H9 (cell line): ENCODE measurements around the gene NPHS1. TPM values are rescaled to one million over a fixed set of nuclear protein-coding genes. Genes with fewer than 3 reads are reported as not detected.

Experiments used
- DNase-seq: peaks from one replicate; pipeline ENCODE4 v3.0.0-alpha.2; 2017
- H2AFZ ChIP-seq: one replicate; pipeline ENCODE4 v1.6.1; 2013; ENCODE audit warnings: mild to moderate bottlenecking, low read length, control low read depth, moderate library complexity
- H2AK5ac ChIP-seq: 2 replicates; pipeline ENCODE4 v1.6.1; 2013; ENCODE audit warnings: low read length, control low read depth, mixed read lengths; ENCODE audit not compliant: insufficient read length
- H2BK120ac ChIP-seq: one replicate; pipeline ENCODE4 v1.6.1; 2013; ENCODE audit warnings: low read depth, mild to moderate bottlenecking, low read length, control low read depth, inconsistent platforms; ENCODE audit not compliant: poor library complexity, severe bottlenecking
- H2BK12ac ChIP-seq: 2 replicates; pipeline ENCODE4 v1.6.1; 2013; ENCODE audit warnings: low read length, control low read depth, mixed read lengths, low read depth; ENCODE audit not compliant: insufficient read length
- H2BK15ac ChIP-seq: 2 replicates; pipeline ENCODE4 v1.6.1; 2013; ENCODE audit warnings: low read depth, low read length, control low read depth
- H2BK20ac ChIP-seq: one replicate; pipeline ENCODE4 v1.6.1; 2013; ENCODE audit warnings: low read depth, mild to moderate bottlenecking, low read length, control low read depth, inconsistent platforms; ENCODE audit not compliant: poor library complexity, severe bottlenecking
- H2BK5ac ChIP-seq: 2 replicates; pipeline ENCODE4 v1.6.1; 2013; ENCODE audit warnings: low read length, control low read depth, mixed read lengths; ENCODE audit not compliant: insufficient read length
- H3K14ac ChIP-seq: 2 replicates; pipeline ENCODE4 v1.6.1; 2013; ENCODE audit warnings: low read length, control low read depth; ENCODE audit not compliant: insufficient read depth
- H3K18ac ChIP-seq: 2 replicates; pipeline ENCODE4 v1.6.1; 2013; ENCODE audit warnings: low read depth, mild to moderate bottlenecking, mixed read lengths, low read length, control low read depth; ENCODE audit not compliant: insufficient read length
- H3K23ac ChIP-seq: 2 replicates; pipeline ENCODE4 v1.6.1; 2013; ENCODE audit warnings: low read length, control low read depth, mixed read lengths, low read depth; ENCODE audit not compliant: insufficient read length
- H3K23me2 ChIP-seq: 2 replicates; pipeline ENCODE4 v1.6.1; 2013; ENCODE audit warnings: low read depth, mild to moderate bottlenecking, mixed read lengths, low read length, control low read depth; ENCODE audit not compliant: insufficient read length, poor library complexity, severe bottlenecking
- H3K27ac ChIP-seq: 2 replicates; pipeline ENCODE4 v1.5.1; 2013; ENCODE audit warnings: low read length, control low read depth, mixed read lengths, low read depth; ENCODE audit not compliant: insufficient read length
- H3K27me3 ChIP-seq: 2 replicates; pipeline ENCODE4 v1.6.1; 2013; ENCODE audit warnings: low read length, control low read depth, inconsistent platforms; ENCODE audit not compliant: insufficient read depth
- H3K4ac ChIP-seq: 2 replicates; pipeline ENCODE4 v1.6.1; 2013; ENCODE audit warnings: low read depth, mild to moderate bottlenecking, control low read depth, inconsistent platforms, low read length, moderate library complexity
- H3K4me1 ChIP-seq: 2 replicates; pipeline ENCODE4 v1.6.1; 2013; ENCODE audit warnings: low read length, control low read depth, inconsistent platforms; ENCODE audit not compliant: insufficient read depth
- H3K4me2 ChIP-seq: 2 replicates; pipeline ENCODE4 v1.6.1; 2013; ENCODE audit warnings: low read length, control low read depth, mixed read lengths; ENCODE audit not compliant: insufficient read length, insufficient read depth
- H3K56ac ChIP-seq: 2 replicates; pipeline ENCODE4 v1.6.1; 2013; ENCODE audit warnings: low read depth, mild to moderate bottlenecking, mixed read lengths, low read length, control low read depth; ENCODE audit not compliant: insufficient read length
- H3K79me1 ChIP-seq: 2 replicates; pipeline ENCODE4 v1.6.1; 2013; ENCODE audit warnings: low read depth, mild to moderate bottlenecking, moderate library complexity, low read length, control low read depth, inconsistent platforms; ENCODE audit not compliant: insufficient read depth, poor library complexity, severe bottlenecking
- H3K79me2 ChIP-seq: 2 replicates; pipeline ENCODE4 v1.6.1; 2013; ENCODE audit warnings: low read length, control low read depth, inconsistent platforms; ENCODE audit not compliant: insufficient read depth
- H3K9ac ChIP-seq: 2 replicates; pipeline ENCODE4 v1.6.1; 2013; ENCODE audit warnings: low read length, control low read depth, mixed read lengths; ENCODE audit not compliant: insufficient read length; ENCODE audit errors: extremely low read depth
- H3K9me3 ChIP-seq: one replicate; pipeline ENCODE4 v1.6.1; 2013; ENCODE audit warnings: low read depth, low read length, inconsistent platforms; ENCODE audit not compliant: control insufficient read depth
- H3T11ph ChIP-seq: one replicate; pipeline ENCODE4 v1.6.1; 2013; ENCODE audit warnings: mild to moderate bottlenecking, low read length, control low read depth, inconsistent platforms
- H4K20me1 ChIP-seq: one replicate; pipeline ENCODE4 v1.6.1; 2013; ENCODE audit not compliant: control insufficient read depth, insufficient read length, insufficient read depth
- H4K5ac ChIP-seq: 2 replicates; pipeline ENCODE4 v1.6.1; 2013; ENCODE audit warnings: low read depth, mild to moderate bottlenecking, mixed read lengths, low read length, control low read depth; ENCODE audit not compliant: insufficient read length
- H4K8ac ChIP-seq: replicated peaks from 2 replicates; pipeline ENCODE4 v1.6.1; 2013; ENCODE audit warnings: low read length, control low read depth, mixed read lengths, low read depth; ENCODE audit not compliant: insufficient read length
- H4K91ac ChIP-seq: 2 replicates; pipeline ENCODE4 v1.6.1; 2013; ENCODE audit warnings: low read depth, mild to moderate bottlenecking, moderate library complexity, mixed read lengths, low read length, control low read depth; ENCODE audit not compliant: insufficient read length
- H3K27ac Mint-ChIP-seq, 3 experiments: 2 replicates in 2 of 3; 3 replicates in 1 of 3; pipeline ENCODE4 v1.8.0; 2020 to 2021; ENCODE audit warnings: mixed read lengths in 3 of 3, mild to moderate bottlenecking in 1 of 3, moderate library complexity in 1 of 3
- H3K27me3 Mint-ChIP-seq: 2 replicates; pipeline ENCODE4 v1.8.0; 2021; ENCODE audit warnings: low read depth, mild to moderate bottlenecking, moderate library complexity, mixed read lengths
- H3K36me3 Mint-ChIP-seq, 3 experiments: 2 replicates in 2 of 3; 3 replicates in 1 of 3; pipeline ENCODE4 v1.8.0; 2020 to 2021; ENCODE audit warnings: low read depth in 3 of 3, mixed read lengths in 3 of 3; ENCODE audit not compliant: insufficient read depth in 1 of 3
- H3K4me1 Mint-ChIP-seq, 2 experiments: 2 replicates each; pipeline ENCODE4 v1.8.0; 2020; ENCODE audit warnings: mixed read lengths in 2 of 2
- H3K4me3 Mint-ChIP-seq, 2 experiments: 2 replicates in 1 of 2; 3 replicates in 1 of 2; pipeline ENCODE4 v1.8.0; 2020 to 2021; ENCODE audit warnings: mild to moderate bottlenecking in 2 of 2, mixed read lengths in 2 of 2, moderate library complexity in 1 of 2
- H3K9me3 Mint-ChIP-seq, 2 experiments: 2 replicates in 1 of 2; 3 replicates in 1 of 2; pipeline ENCODE4 v1.8.0; 2020; ENCODE audit warnings: mild to moderate bottlenecking in 2 of 2, mixed read lengths in 2 of 2, moderate library complexity in 1 of 2
- CTCF ChIP-seq: fragments of 200-600 bp; sonication (generic); conservative IDR thresholded peaks from 3 replicates; pipeline ENCODE4 v1.8.0; 2021; ENCODE audit warnings: antibody characterized with exemption, mild to moderate bottlenecking
- WGBS: extraction: QIAGEN DNeasy Blood & Tissue Kit; methylation state at CpG from one replicate; pipeline ENCODE4 v1.1.7; 2013; ENCODE audit warnings: missing lambda C conversion rate, low lambda C conversion rate, mixed read lengths; ENCODE audit not compliant: insufficient read length; ENCODE audit errors: extremely low coverage; 5-methylcytosine and 5-hydroxymethylcytosine counted together
- total RNA-seq: library from RNA; stranded (reverse); gene quantifications from 2 replicates; pipeline ENCODE4 v1.2.1, GENCODE V29; 2021

NPHS1 gene
- total RNA-seq, 1 experiment from 2014 or later, result 0.83 TPM

DNA sequence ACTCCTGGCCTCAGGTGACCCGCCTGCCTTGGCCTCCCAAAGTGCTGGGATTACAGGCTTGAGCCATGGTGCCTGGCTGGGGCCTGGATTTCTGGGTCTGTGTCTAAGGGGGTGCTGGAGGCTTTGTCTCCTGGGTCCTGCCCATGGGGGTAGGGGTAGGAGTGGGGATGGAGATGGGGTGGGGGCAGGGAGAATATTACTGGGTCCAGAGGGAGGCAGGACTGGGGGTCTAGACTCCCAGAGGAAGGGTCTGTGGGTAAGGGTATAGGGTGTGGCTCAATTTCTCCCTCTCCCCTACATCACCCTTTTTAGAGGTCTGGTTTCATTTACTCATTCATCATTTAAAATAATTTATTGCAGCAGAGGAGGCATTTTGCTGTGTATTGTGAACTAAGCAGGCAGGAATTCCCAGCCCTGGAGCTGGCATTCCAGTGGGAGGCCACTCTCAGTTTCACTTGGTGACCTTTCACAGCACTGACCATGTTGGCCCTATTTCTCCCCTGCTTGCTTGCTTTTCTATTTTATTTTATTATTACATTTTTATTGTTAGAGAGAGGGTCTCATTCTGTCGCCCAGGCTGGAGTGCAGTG, 48.8 kb upstream of the NPHS1 start:
- Mint-ChIP-seq H3K4me3 (peak overlapping the region; percentile 90 to 99), H3K4me1 (peaks cover 17 to 35% of the 10 kb centered on the region in 2 experiments), H3K27me3 (peaks cover 12% of the 10 kb centered on the region), H3K27ac (no peak overlapping the region; a peak in 1 of 7 replicates), H3K36me3 (peaks cover 5 to 21% (median 14%) of the 10 kb centered on the region in 3 experiments; a peak in 5 of 7 replicates), H3K9me3 (no peaks in the 10 kb centered on the region; a peak in 1 of 5 replicates)
- Histone ChIP-seq H2BK12ac (no peak overlapping the region), H3T11ph (no peak overlapping the region), H2AFZ (no peak overlapping the region), H3K4me2 (peak overlapping the region; percentile 78), H4K8ac (no peak overlapping the region), H2BK20ac (no peak overlapping the region), H4K20me1 (no peaks in the 10 kb centered on the region), H3K27me3 (no peaks in the 10 kb centered on the region), H3K23ac (no peak overlapping the region), H3K9me3 (no peaks in the 10 kb centered on the region), H3K4me1 (peaks cover 5% of the 10 kb centered on the region; the same call in 1 of the 2 replicates), H4K5ac (no peak overlapping the region), H2BK120ac (no peak overlapping the region), H3K4ac (no peak overlapping the region), H3K9ac (no peak overlapping the region), H3K23me2 (peaks cover 10% of the 10 kb centered on the region), H2BK5ac (no peak overlapping the region), H3K27ac (no peak overlapping the region), H3K56ac (no peak overlapping the region), H3K18ac (no peak overlapping the region), H3K79me2 (no peaks in the 10 kb centered on the region), H3K79me1 (peaks cover 3% of the 10 kb centered on the region), H3K14ac (no peak overlapping the region), H2AK5ac (no peak overlapping the region), H4K91ac (no peak overlapping the region), H2BK15ac (no peak overlapping the region)
- no CpG with 5 or more reads among the region's 2 CpGs for WGBS
- no peak for DNase-seq
- no peak for TF ChIP-seq CTCF
